CD4-positive, alpha-beta T cell treated with Interleukin-1 beta for 1 hour (primary cell): ENCODE data around the gene ZBTB25.
A peak's percentile ranks its signal among the peaks of the same experiment; 100 is the strongest.
"Not testable (repeated sequence)": the region's sequence is repeated elsewhere in the genome, so short reads cannot be mapped to it uniquely, and the experiment has no call there.

Experiments
- DNase-seq, 2 donors: peaks; one replicate each; pipeline ENCODE4 v3.0.0-alpha.2; 2020 to 2022

Gene ZBTB25

GRCh38 chr14:64503434-64504309 lies at the start of gene ZBTB25:
Gene ZBTB25 (minus strand): TSS chr14:64503838. CDS start chr14:64490533, 13,305 bp downstream.
- DNase-seq, result peak; percentile 98

- DNase-seq, result no peak
Measured at GRCh38 chr14:64550621-64551333, 47.1 kb upstream of the ZBTB25 start.

GRCh38 chr14:64549791-64550620 lies 46.4 kb upstream of the ZBTB25 start, which contains the start of gene PPP1R36:
Gene PPP1R36 (plus strand): TSS chr14:64549961. CDS start chr14:64549998, 37 bp downstream.
- DNase-seq, result peak; percentile 30 to 35

- no peak for DNase-seq
Measured at GRCh38 chr14:64549016-64549415, 45.4 kb upstream of the ZBTB25 start.

GRCh38 chr14:64544607-64545312 lies 41.1 kb upstream of the ZBTB25 start:
- DNase-seq, result no peak

- DNase-seq, result no peak
Measured at GRCh38 chr14:64542836-64543201, 39.2 kb upstream of the ZBTB25 start.

- peak in 1 of 2 donors; percentile 11 for DNase-seq
Measured at GRCh38 chr14:64541972-64542835, 38.6 kb upstream of the ZBTB25 start.

GRCh38 chr14:64541261-64541971 lies 37.8 kb upstream of the ZBTB25 start:
- peak; percentile 10 to 17 for DNase-seq

GRCh38 chr14:64540208-64541202 lies 36.9 kb upstream of the ZBTB25 start, which contains the start of gene HSPA2:
Gene HSPA2 (plus strand): TSS chr14:64540741. CDS start chr14:64540850, 109 bp downstream.
- peak; percentile 96 to 97 for DNase-seq

- DNase-seq, result no peak
Measured at GRCh38 chr14:64536488-64537245, 33.0 kb upstream of the ZBTB25 start.

- DNase-seq, result no peak
Measured at GRCh38 chr14:64531567-64531966, 27.9 kb upstream of the ZBTB25 start.

- DNase-seq, result no peak
Measured at GRCh38 chr14:64525354-64525753, 21.7 kb upstream of the ZBTB25 start.

- no peak for DNase-seq
Measured at GRCh38 chr14:64522591-64523355, 19.1 kb upstream of the ZBTB25 start.

GRCh38 chr14:64520699-64521098 lies 17.1 kb upstream of the ZBTB25 start:
- DNase-seq, result no peak

GRCh38 chr14:64518229-64518628 lies 14.6 kb upstream of the ZBTB25 start:
- no peak for DNase-seq

- not testable (repeated sequence) for DNase-seq
Measured at GRCh38 chr14:64517667-64518066, 14.0 kb upstream of the ZBTB25 start.

- no peak for DNase-seq
Measured at GRCh38 chr14:64516969-64517368, 13.3 kb upstream of the ZBTB25 start.

GRCh38 chr14:64515053-64515452 lies 11.4 kb upstream of the ZBTB25 start:
- DNase-seq, result no peak
